HG02973 (cell line): ENCODE data around the gene CYBA.

Source experiments
- ATAC-seq: cut with Tn5 transposase; IDR thresholded peaks from one replicate; pipeline ENCODE4 v1.9.1; 2021; ENCODE audit warnings: moderate library complexity; ENCODE audit not compliant: unreplicated experiment

Gene CYBA

DNA sequence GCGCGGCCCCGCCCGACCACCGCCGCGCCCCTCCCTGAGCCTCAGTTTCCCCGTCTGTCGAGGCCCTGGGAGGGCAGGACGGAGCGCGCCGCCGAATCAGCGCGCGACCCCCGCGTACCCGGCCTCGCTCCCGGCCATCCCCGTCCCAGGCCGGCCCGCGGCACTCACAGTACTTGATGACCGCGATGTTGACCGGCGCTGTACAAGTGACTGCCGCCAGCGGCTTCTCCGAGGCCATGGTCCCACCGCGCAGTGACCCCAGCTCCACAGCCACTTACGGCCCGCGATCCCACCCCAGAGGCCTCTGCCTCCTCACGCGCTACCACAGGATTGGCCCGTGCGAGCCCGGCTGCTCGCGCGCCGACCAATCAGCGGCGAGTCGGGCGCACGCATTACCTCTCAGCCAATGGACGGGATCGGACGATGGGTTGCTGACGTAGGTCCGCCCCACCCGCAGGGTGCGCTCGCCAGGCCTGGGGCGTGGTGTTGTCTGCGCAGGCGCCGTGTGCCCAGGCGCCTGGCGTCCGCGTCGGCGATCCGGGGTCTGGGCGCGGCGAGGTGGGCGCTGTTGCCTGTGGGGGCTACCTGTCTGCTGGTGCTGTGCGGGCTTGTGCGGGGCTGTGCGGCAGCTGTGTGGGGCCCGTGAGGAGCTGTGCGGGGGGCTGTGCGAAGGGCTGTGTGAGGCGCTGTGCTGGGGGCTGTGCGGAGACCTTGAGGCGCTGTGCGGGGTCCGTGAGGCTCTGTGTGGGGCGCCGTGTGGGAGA, 12.2 kb upstream of the CYBA start, which contains the start of gene MVD:
TSS of gene MVD (minus strand) at position 249 of the 764 bp plus-strand sequence. CDS start at position 238, 11 bp downstream.
- ATAC-seq, result peak; percentile 87

- ATAC-seq, result no peak
Measured at GRCh38 chr16:88662222-88662842, 11.5 kb upstream of the CYBA start.

GRCh38 chr16:88661468-88661867, 10.6 kb upstream of the CYBA start:
- no peak for ATAC-seq

DNA sequence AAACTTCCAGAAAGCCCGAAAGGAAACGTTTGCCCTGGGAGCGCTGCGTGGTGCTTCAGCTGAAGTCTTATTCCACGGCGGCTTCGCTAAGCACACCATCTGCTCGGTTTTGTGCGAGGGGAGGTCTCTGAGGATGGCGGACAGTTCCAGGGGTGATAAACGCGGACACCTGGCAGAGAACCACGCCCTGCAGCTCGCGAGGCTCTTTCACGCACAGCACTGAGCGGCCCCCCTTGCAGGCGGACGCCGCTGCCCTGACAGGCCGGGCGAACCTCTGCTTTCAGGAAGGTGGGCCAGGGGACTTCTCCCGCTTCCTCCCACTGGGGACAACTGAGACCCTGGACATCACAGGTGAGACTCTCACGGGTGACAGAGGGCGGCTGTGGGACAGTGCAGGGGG, 8.3 kb upstream of the CYBA start:
- no peak for ATAC-seq

DNA sequence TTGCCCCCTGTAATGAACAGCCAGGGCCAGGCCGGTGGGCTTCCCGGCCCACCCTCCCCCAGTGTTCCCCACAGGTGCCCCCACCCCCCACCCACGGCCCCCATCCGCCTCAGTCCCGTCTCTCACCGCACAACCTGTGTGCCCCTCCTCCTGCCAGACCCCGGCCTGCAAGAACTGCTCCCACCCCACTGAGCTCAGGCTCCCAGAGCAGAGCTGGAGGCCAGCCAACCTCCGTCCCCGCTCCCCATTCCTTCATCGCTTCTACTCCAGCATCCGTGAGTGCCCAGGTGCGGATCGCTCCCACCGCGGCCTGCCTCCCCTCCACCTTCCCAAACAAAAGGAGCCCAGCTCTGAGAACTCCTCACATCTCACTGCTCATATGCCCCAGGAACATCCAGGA, 7.9 kb upstream of the CYBA start:
- no peak for ATAC-seq

GRCh38 chr16:88657371-88657770, 6.5 kb upstream of the CYBA start:
- no peak for ATAC-seq

DNA sequence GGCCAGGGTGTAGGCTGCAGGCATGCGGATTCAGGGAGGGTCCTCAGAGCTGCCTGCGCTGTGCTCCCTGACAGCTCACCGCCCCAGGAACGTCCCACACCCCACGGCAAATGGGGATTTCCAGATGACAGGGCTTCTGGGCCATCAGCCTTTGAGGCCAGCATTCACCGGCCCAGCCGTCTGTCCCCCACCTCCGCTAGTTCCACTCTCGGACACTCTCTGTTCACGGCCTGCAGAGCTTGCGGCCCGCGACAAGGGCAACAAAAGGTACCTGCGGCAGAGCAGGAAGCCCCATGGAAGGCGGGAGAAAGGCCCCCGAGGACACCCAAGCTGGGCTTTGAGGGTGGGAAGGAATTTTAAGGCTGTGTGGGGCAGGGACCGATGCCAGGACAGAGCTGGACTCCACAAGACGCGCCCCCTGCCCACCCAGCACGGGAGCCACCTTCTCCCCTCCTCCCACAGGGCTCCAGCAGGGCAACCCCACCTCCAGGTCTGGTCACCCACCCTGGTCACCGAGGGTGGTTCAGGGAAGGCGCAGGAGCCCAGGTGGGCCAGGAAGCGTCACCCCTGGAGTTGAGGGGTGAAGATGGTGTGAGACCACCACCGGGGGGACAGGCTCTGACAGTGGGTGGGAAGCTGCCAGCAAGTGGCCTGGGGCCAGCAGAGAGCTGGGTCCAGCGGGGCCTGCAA, 5.6 kb upstream of the CYBA start:
- ATAC-seq, result no peak

DNA sequence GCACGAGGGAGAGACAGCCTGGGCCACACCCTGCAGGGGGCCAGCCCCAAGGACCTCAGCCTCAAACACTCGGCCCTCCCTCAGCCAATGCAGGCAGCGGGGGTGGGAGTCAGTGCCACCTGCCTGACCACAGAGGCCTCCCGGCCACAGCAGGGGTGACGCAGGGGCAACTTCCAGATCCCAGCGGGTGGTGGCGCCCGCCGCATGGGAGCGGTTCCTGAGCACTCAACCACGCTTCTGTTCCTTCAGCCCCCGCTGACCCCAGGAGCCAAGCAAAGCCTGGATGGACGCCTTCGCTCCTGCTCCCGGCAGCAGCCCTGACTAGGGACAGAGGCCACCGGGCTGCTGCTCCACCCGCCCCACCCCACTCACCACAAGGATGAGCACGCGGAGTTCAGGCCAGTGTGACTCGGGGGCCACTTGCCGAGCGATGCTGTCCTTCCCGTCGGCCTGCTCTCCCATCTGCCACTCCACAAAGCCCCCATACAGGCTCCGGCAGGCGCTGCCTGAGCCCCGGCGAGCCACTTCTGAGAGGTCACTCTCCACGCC, 5.0 kb upstream of the CYBA start:
- no peak for ATAC-seq

DNA sequence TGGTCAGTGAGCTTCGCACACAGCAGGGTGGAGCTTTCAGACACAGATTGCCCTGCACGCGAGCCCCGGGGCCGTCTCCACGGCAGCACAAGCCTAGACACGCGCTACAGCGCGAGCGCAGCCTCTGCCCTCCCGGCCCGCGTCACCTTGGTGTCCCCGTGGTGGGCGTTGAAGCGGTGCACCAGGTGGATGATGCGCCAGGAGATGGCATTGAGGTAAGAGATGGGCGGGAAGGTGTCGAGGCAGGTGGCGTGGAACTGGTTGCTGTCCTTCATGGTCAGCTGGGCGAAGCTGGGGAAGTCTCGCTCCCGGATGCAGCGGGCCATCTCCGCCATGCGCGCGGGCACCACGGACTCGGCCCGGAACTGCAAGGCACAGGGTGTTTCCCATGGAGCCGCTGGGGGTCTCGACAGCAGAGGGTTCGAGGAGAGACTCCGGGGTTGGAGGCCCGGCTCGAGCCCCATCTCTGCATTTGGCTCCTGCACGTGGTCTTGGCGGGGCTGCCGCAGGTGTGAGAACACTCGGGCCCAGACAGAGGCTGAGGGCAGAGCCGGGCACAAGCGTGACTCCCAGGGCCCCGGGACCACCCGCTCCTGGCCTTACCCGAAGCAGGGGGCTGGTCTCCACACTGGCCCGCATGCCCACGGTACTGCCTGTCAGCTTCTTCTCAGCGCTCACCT, 4.3 kb upstream of the CYBA start:
- no peak for ATAC-seq

DNA sequence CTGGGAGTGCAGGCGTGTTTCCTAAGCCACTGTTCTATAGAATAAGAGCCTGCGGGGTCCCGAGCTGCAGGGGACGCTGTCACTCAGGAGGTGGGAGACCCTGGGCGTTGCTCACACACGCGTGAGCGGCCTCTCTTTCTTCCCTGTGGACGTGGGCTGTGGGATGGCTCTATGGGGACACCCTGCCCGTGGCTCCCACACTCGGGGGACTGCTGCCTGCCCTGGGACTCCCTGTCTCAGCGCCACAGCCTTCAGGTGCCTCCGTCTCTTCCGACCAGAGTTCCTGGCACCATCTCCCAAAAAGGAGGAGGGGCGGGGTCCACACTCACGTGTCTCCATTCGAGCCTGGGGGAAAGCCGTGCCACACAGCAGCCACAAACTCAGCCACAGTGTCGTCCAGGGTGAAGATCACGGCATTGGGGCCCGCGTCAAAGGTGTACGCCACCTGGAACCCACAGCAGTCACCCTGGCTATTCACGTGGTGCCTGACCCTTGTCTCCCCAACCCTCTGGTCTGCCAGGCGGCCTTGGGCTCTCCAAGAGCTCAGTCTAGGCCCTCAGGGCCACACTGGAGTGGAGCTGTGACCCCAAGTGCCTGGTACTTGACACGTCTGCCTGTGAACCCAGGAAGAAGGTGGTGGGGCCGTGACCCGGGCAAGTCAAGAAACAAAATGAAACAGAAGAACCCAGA, 3.7 kb upstream of the CYBA start:
- ATAC-seq, result no peak

DNA sequence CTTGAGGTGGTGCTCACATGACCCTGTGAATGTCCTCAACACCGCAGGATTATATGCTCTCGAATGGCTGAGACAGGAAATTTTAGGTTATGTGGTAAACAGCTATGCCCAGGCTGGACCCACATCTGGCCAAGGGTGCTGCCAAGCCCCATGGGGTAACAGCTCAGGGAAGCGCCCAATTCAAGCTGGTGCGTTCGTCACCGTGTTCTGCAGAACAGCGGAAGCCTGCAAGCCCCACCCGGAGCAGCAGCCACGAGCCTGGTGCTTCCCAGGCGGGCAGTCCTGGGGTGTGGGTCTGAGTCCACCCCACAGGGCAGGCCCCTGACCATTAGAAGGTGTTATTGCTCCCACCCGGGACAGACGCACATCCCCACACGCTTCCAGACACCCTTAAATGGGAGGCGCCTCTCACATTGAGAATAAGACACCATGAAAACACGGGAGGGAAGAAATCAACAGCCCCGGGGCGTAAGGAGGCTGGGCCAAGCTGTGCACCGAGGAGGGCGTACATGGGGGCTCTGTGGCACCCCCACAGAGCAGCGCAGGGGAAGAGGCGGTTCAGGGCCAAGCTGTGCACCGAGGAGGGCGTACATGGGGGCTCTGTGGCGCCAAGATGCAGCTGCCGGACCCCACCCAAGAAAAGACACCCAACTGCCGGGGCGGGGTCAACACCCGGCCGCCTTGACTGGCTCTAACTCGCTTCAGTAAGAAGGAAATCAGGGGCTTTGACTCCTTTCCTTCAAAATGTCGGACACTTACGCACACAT, 2.9 kb upstream of the CYBA start:
- ATAC-seq, result no peak

DNA sequence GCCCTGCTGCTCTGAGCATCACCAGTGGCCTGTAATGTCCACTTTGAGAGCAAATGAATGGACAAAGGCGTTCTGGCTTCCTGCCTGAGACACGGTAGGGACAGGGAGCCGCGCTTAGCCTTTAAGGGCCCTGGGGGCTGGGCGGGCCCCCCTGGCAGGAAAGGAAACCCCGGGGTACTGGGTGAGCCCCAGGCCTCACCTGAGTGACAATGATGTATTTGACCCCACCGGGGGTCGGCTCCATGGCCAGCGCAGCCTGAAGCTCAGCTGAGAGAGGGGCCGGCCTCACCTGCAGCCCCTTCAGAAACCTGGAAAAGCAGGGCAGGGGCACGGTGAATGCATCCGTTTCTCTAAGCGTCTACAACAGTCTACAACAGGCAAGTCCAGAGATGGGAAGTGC, 2.2 kb upstream of the CYBA start:
- no peak for ATAC-seq

DNA sequence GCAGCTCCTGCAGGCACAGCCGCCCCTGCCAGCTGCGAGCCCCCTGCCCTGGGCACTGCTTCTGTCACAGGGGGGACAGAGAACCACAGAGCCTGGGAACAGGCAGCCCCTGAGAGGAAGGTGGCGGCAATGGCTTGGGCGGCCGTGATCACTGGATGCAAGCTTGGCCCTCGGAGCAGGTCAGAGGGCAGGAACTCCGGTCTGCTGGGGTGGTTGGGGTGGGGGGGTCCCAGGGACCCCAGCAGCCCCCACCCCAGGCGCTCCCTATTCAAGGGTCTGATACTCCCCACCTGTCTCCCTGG, 1.9 kb upstream of the CYBA start:
- ATAC-seq, result no peak

GRCh38 chr16:88651989-88652761, 1.3 kb upstream of the CYBA start:
- no peak for ATAC-seq

DNA sequence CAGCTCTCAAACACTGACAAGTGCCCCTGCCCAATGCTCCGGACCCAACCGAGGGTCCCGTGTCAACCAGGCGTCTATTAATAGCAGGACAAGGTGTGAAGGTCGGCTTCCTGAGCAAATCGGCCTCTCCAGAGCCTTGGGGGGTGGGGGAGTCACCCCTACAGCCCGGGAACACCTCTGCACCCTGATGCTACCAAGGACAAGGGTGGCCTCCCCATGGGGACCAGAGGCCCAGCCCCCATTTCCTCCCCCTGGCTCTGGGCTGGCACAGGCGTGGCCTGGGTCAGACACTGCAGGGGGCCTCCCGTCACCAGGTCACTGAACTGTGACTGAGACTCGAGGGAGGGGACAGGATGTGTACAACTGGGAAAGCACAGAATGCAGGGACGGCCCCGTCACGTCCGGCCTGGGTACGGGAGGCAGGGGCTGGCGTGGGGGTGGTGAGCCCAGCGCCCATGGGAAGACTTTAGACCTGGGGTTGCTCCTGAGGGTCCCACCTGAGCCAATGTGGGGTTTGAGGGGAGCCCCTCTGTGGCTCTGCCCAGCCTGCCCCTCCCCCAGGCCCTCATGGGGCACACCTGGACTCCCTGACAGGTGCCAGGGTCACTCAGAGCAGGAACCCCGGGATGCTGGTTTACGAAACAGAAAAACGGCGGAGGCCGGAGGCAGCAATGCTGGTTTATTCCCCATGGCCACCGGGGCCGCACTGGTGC, 579 bp upstream of the CYBA start:
- ATAC-seq, result peak; percentile 70

DNA sequence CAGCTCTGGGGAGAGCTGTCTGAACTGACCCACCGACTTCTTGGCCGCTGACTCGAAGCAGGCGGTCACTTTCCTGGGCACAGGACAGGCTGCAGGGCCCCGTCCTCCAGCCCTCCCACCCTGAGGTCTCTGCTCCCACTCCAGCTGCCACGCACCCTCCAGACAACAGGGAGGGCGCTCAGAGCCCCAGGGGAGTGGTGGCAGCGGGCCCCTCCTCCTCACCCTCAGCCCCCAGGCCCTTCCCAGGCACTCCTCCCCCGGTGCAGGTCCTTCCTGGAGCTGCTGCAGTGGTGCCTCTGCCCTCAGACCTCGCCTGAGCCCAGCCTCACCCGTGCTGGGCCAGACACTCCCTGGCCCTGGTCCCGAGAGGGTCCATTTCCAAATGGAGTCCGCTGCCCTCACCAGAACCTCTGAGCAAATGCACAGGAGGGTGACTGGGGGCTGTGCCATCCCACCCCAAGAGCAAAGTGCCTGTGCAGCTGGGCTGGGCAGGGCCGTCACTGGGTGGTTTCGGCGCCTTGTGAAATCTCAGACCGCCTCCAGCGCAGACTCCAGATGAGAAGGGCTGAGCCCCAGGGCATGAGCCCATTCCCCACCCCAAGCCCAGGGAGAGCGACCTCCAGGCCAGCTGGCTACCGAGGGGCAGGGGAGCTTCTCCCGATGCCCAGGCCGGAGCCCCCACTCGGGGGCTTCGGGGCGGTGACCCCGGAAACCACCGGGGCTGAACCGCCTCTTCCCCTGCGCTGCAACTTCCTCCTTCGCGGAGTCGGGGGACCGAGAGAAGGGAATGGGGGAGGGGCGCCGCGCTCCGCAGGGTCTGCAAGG, 717 bp downstream of the CYBA start:
- no peak for ATAC-seq

DNA sequence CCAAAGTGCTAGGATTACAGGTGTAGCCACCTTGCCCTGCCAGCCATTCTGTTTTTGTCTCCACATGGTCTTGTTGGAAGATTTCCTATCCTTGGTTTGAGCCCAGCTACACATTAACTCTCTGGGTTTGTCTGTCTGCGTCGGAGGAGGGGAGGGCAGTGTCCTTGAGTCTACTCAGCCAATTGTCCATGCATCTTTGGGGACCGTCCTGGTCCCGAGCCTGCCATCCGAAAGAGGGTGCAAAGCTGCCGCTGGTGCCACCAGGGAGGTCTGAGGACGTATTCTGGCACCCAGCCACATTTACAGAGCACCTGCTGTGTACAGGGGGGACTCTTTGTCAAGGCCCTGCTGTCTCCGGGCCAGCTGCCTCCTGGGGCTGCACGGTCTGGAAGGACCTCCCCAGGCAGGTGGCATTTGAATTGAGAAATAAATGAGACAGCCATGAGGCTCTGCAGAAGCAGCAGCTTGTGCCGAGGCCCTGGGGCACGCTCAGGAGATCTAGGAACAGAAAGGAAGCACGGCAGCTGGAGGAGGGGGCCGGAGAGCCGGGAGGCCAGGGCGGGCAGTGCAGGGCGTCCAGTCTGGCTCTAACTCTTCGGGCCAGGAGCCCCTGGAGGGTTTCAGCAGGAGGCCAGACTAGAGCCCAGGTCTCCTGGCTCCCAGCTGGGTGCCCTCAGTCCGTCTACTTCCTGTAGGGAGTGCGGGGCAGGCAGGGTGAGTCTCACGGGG, 1.5 kb downstream of the CYBA start:
- no peak for ATAC-seq
